Skeletal muscle satellite cell (primary cell): ENCODE data around the gene MFNG. TPM values are rescaled to one million over a fixed set of nuclear protein-coding genes. Genes with fewer than 3 reads are reported as not detected.
"Not testable (repeated sequence)": the region's sequence is repeated elsewhere in the genome, so short reads cannot be mapped to it uniquely, and the experiment has no call there.

ENCODE experiments used
- H3K27me3 ChIP-seq: 2 replicates; pipeline ENCODE4 v1.7.0; 2013; ENCODE audit warnings: low read length; ENCODE audit not compliant: control insufficient read depth, insufficient read depth
- H3K36me3 ChIP-seq: 2 replicates; pipeline ENCODE4 v1.7.0; 2013; ENCODE audit warnings: mild to moderate bottlenecking, control low read depth, low read length; ENCODE audit not compliant: insufficient read depth
- H3K4me1 ChIP-seq: 2 replicates; pipeline ENCODE4 v1.7.0; 2013; ENCODE audit warnings: low read length; ENCODE audit not compliant: control insufficient read depth, insufficient read depth
- H3K4me2 ChIP-seq: 2 replicates; pipeline ENCODE4 v1.7.0; 2013; ENCODE audit warnings: mild to moderate bottlenecking, low read length
- H3K4me3 ChIP-seq: 2 replicates; pipeline ENCODE4 v1.7.0; 2013; ENCODE audit warnings: low read length
- H3K9ac ChIP-seq: 2 replicates; pipeline ENCODE4 v1.7.0; 2013; ENCODE audit warnings: mild to moderate bottlenecking, low read depth, low read length, moderate library complexity
- H3K9me3 ChIP-seq: replicated peaks from 2 replicates; pipeline ENCODE4 v1.7.0; 2013; ENCODE audit warnings: mild to moderate bottlenecking, control low read depth, low read length
- total RNA-seq: library from RNA; depleted of rRNA; stranded (reverse); fragments of >200 nt; gene quantifications from 2 replicates; pipeline ENCODE4 v1.2.3, GENCODE V29; 2012; rRNA removed

Gene MFNG, protein sequence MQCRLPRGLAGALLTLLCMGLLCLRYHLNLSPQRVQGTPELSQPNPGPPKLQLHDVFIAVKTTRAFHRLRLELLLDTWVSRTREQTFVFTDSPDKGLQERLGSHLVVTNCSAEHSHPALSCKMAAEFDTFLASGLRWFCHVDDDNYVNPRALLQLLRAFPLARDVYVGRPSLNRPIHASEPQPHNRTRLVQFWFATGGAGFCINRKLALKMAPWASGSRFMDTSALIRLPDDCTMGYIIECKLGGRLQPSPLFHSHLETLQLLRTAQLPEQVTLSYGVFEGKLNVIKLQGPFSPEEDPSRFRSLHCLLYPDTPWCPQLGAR
- 0.44 TPM in 1 of 2 replicates, not detected in the other for total RNA-seq

DNA sequence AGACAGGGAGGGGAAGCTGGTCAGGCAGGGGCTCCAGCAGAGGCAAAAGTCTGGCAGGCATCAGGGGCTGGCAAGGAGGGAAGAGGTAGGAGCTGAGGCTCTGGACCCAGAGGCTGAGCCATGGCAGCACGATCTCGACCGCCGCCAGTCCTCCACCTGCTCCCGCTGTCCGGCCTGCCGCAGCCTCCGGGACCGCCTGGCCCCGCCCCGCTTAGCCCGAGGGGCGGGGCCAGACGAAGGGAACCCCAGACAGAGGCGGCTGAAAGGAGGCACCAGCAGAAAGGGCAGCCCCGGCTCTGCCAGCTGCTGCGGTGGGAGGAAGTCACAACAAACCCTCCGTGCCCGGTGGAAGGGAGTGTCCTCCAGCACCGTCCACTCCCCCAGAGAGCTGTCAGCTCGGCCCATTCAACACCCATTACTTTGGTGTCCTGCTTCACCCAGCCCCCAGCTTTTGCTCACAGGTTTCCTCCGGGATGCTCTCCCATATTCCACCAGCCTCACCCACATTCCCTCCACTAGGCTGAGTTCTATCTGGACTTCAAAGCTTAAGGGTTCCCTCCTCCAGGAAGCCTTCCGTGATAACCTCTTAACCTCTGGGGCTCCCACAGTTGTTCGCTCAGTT, at the start of gene MFNG:
Gene MFNG (minus strand): TSS at position 161 of the 622 bp plus-strand sequence. CDS start 207 bp downstream, outside the sequence.
- Histone ChIP-seq H3K4me2 (peak within 1 kb of the TSS; percentile 61), H3K36me3 (peaks cover 11% of the 10 kb centered on the region), H3K4me1 (peaks cover 25% of the 10 kb centered on the region), H3K9me3 (no peaks in the 10 kb centered on the region), H3K9ac (no peak within 1 kb of the TSS), H3K27me3 (no peaks in the 10 kb centered on the region), H3K4me3 (no peak within 1 kb of the TSS)

DNA sequence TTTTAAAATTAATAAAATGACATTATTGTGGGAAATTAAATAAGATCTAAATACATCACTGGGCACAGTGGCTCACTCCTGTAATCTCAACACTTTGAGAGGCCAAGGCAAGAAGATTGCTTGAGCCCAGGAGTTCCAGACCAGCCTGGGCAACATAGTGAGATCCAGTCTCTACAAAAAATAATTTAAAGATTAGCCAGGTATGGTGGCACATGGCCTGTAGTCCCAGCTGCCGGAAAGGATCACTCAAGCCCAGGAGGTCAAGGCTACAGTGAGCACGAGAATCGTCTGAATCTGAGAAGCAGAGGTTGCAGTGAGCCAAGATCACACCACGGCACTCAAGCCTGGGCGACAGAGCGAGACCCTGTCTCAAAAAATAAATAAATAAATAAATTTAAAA, 49.0 kb upstream of the MFNG start:
- Histone ChIP-seq H3K4me3 (no peak overlapping the region), H3K36me3 (no peaks in the 10 kb centered on the region), H3K27me3 (no peaks in the 10 kb centered on the region), H3K4me1 (peaks cover 21% of the 10 kb centered on the region), H3K9ac (no peak overlapping the region), H3K9me3 (no peaks in the 10 kb centered on the region), H3K4me2 (no peak overlapping the region)

DNA sequence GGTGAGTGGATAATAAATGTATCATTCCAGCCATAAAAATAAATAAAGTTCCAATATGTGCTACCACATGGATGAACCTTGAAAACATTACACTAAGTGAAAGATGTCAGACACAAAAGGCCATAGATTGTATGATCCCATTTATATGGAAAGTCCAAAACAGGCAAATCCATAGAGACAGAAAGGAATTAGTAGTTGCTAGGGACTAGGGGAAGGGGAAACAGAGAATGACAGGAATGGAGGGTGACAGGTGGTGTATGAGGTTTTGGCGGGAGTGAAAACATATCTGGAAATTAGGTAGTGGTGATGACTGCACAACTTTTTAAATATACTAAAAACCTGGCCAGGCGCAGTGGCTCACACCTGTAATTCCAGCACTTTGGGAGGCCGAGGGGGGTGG, 48.3 kb upstream of the MFNG start:
- Histone ChIP-seq H3K9me3 (no peaks in the 10 kb centered on the region), H3K4me1 (peaks cover 23% of the 10 kb centered on the region), H3K4me3 (no peak overlapping the region), H3K36me3 (no peaks in the 10 kb centered on the region), H3K9ac (no peak overlapping the region), H3K4me2 (peak overlapping the region; percentile 60), H3K27me3 (no peaks in the 10 kb centered on the region)

DNA sequence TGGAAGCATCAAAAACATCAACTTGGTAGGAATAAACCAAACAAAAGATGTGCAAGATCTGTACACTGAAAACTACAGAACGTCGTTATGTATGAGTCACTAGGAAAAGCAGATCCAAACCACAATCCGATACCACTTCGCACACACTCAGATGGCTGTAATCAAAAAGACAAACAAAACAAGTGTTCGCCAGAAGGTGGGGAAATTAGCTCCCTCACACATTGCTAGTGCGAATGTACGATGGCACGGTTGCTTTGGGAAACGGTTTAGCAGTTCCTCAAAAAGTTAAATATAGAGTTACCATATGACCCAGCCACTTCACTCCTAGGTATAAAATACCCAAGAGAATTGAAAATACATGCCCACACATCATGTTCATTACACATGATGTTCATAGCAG, 47.8 kb upstream of the MFNG start:
- Histone ChIP-seq H3K27me3 (no peaks in the 10 kb centered on the region), H3K9ac (no peak overlapping the region), H3K4me2 (peak overlapping the region; percentile 60), H3K36me3 (no peaks in the 10 kb centered on the region), H3K4me3 (peak overlapping the region; percentile 7), H3K4me1 (peaks cover 23% of the 10 kb centered on the region), H3K9me3 (no peaks in the 10 kb centered on the region)

DNA sequence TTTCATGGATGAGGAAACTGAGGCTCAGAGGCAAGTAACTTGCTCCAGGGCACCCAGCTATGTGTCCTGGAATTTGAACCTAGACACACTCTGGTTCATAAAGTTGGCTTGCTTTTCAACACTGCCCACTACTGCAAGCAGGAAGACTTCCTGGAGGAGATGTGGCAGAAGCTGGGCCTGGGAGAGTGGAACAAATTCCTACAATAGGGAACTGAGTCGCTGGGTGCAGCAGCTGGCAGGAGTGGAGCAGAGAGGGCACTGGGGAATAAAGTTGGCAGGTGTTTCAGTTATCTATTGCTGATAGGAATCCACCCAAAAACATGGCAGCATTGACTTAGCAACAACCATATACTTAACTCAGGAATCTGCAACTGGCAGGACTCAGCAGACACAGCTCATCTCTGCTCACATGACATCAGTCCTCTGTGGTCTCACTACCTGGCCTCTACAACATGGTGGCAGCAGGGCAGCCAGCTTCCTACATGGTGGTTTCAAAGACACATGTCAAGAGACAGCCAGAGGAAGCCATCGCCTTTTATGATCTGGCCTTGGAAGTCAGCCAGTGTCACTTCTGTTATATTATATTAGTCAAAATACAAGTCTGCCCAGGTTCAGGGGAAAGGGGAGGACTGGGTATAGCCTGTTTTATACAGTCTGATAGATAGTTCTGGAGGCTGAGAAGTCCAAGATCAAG, 43.6 kb upstream of the MFNG start:
- H3K4me2 ChIP-seq = no peak overlapping the region
- H3K27me3 ChIP-seq = no peaks in the 10 kb centered on the region
- H3K9me3 ChIP-seq = no peaks in the 10 kb centered on the region
- peaks cover 39% of the 10 kb centered on the region for H3K4me1 ChIP-seq
- H3K9ac ChIP-seq = no peak overlapping the region
- no peaks in the 10 kb centered on the region for H3K36me3 ChIP-seq
- H3K4me3 ChIP-seq = no peak overlapping the region

DNA sequence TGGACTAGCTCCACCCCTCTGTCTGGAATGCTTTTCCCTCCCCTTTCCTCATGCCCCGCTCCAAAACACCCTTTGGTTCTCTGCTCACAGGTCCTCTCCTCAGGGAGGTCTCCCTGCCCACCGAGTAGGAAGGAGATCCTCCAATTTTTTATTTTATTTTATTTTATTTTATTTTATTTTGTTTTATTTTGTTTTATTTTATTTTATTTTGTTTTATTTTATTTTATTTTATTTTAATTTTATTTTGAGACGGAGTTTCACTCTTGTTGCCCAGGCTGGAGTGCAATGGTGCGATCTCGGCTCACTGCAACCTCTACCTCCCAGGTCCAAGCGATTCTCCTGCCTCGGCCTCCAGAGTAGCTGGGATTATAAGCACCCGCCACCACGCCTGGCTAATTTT, 41.8 kb upstream of the MFNG start:
- H3K4me1 ChIP-seq = peaks cover 25% of the 10 kb centered on the region

DNA sequence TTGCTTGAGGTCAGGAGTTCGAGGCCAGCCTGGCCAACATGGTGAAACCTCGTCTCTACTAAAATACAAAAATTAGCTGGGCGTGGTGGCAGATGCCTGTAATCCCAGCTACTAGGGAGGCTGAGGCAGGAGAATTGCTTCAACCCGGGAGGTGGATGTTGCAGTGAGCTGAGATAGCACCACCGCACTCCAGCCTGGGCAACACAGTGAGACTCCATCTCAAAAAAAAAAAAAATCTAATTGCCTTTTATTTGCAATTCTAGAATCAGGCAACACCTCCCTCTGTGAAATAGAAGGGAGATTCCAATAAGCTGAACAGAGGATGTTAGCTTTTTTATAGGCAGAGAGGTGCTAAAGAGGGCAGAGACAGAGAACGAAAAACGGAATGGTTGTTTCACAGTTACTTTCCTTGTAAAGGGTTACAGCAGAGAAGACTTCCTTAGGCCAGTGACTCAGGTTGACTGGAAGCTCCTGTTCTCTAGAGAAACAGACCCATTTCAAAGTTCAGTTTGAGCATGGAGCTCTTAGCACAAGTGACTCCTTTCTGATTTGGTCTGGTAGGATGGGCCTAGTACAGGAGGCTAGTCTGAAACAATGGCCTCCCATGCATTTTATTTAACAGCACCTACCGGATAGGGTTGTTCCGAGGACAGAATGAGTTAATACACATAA, 41.0 kb upstream of the MFNG start:
- H3K4me3 ChIP-seq, H3K4me2 ChIP-seq, H3K9ac ChIP-seq, H3K36me3 ChIP-seq, H3K9me3 ChIP-seq, H3K27me3 ChIP-seq: not testable (repeated sequence)
- peaks cover 25% of the 10 kb centered on the region for H3K4me1 ChIP-seq

More for the DNA sequence above, 41.8 kb upstream of the MFNG start:
- H3K27me3 ChIP-seq, H3K4me2 ChIP-seq, H3K4me3 ChIP-seq, H3K9ac ChIP-seq, H3K36me3 ChIP-seq, H3K9me3 ChIP-seq: not testable (repeated sequence)

DNA sequence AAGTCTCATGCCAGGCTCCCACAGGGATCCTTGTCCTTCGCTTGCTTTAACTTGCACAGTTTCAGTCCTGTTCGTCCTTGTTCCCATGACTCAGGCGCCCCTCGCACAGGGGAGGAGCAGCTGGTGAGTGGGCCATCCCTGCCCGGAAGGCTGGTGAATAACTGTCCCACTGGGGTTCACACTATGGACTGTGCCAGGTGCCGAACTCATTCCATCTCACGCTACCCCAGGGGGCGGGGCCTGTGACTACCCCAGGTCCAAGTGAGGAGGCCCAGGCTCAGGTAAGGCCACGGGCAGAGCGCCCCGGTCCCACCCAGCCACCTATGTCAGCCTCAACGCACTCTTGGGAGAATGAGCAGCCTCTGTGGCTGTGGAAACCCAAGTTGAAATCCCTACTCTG, 40.2 kb upstream of the MFNG start:
- H3K9me3 ChIP-seq = no peaks in the 10 kb centered on the region
- H3K4me1 ChIP-seq = peaks cover 25% of the 10 kb centered on the region
- no peaks in the 10 kb centered on the region for H3K36me3 ChIP-seq
- peak overlapping the region; percentile 73 for H3K4me2 ChIP-seq
- H3K27me3 ChIP-seq = no peaks in the 10 kb centered on the region
- no peak overlapping the region for H3K9ac ChIP-seq
- peak overlapping the region; percentile 20 for H3K4me3 ChIP-seq

DNA sequence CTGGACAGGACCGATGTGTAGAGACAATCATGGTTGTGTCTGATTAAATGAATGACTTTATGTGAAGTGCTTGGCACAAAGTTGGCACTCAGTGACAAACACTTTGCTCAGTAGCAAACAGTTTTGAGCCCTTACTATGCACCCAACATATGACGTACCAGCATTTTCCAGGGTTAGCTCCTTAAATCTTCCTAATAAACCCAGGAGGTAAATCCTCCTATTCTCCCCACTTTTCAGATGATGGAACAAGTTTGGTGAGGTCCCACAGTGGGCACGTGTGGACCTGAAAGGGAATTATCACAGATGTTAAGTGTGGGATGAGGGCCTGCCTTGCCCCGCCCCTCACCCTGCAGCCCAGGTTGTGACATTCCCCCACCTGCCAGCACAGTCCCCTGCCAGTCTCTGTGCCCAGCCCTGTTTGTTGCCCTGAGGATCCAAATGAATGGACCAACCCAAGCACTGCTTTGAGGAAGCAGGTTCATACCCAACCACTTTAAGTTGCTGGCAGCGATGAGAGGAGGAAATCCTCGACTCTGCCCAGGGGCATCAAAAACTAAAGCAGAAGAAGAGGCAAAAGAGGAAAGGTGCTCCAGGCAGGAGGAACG, 39.7 kb upstream of the MFNG start:
- H3K9ac ChIP-seq = peak overlapping the region; percentile 18

DNA sequence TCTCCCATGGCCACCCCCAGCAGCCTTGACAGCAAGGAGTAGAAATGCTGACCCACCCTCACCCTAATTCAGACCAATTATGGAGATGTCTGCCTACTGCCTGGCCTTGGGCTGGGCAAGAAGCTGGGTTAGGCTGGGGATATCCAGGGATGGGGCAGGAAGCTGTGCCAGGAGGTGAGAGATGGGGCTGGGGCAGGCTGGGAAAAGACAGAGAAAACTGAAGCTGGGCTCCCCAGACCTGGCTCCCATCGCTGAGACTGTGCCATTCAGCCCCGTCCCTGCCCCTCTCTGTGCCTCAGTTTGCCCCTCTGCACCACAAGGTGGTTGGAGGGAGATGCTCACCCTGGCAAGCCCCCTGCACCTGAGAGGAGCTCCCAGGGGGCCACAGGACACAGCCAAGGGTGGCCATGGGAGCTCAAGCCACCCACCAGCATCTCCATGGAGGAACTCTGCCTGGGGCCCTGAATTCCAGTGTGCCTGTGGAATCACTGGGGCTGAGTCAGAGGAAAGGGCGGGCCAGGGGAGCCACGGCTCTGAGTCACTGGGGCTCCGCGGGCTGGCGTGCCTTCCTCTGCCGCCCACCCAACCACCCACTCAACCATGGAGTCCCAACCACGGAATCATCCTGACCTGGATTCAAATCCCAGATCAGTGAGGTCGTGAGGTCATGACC, 39.0 kb upstream of the MFNG start:
- Histone ChIP-seq H3K9ac (peak overlapping the region; percentile 41), H3K27me3 (no peaks in the 10 kb centered on the region), H3K4me2 (peak overlapping the region; percentile 73), H3K4me3 (peak overlapping the region; percentile 47), H3K4me1 (peaks cover 25% of the 10 kb centered on the region), H3K9me3 (no peaks in the 10 kb centered on the region), H3K36me3 (no peaks in the 10 kb centered on the region)

More for the DNA sequence above, 39.7 kb upstream of the MFNG start:
- Histone ChIP-seq H3K9me3 (no peaks in the 10 kb centered on the region), H3K27me3 (no peaks in the 10 kb centered on the region), H3K4me1 (peaks cover 25% of the 10 kb centered on the region), H3K4me3 (peak overlapping the region; percentile 20), H3K36me3 (no peaks in the 10 kb centered on the region), H3K4me2 (peak overlapping the region; percentile 73)
